Measurements from ENCODE around the gene EYA2. TPM values are rescaled to one million over a fixed set of nuclear protein-coding genes. Genes with fewer than 3 reads are reported as not detected.
A peak's percentile ranks its signal among the peaks of the same experiment; 100 is the strongest.

The EYA2 gene
- total and polyA plus RNA-seq, 4 donors = 1.6 to 4.4 (median 2.1) TPM

- H3K9me3 ChIP-seq (ENCODE audit: control insufficient read depth in 4 of 4, insufficient read depth in 3 of 4, low read length in 3 of 4) = no peaks in the 10 kb centered on the region
- DNase-seq (no peak), ATAC-seq (ENCODE audit: insufficient read depth, low FRiP score) (no peak)
- H3K9ac ChIP-seq (ENCODE audit: insufficient read depth in 1 of 2, low read length in 2 of 2) = no peak overlapping the region
- peaks cover 0 to 1% (median 0%) of the 10 kb centered on the region in 5 donors for H3K4me1 ChIP-seq (ENCODE audit: control insufficient read depth in 5 of 5, insufficient read depth in 5 of 5, low read length in 5 of 5)
- no peak overlapping the region for H3K27ac ChIP-seq (ENCODE audit: low read depth in 1 of 2, low read length in 1 of 2)
- H3K36me3 ChIP-seq (ENCODE audit: control insufficient read depth in 4 of 4, insufficient read depth in 4 of 4, low read length in 4 of 4) = no peaks in the 10 kb centered on the region
- no peak for TF ChIP-seq CTCF (IDR thresholded peaks at IDR 0.05; ENCODE audit: control extremely low read depth, extremely low read depth)
- WGBS, 2 donors = 58 to 68% methylated on average over 5 of the region's 5 CpGs
- H3K4me3 ChIP-seq = no peak overlapping the region
- no peaks in the 10 kb centered on the region for H3K27me3 ChIP-seq (ENCODE audit: control insufficient read depth in 3 of 3, insufficient read depth in 3 of 3, low read length in 2 of 3)
These were observed 293.9 kb downstream of the EYA2 start for GRCh38 chr20:47188540-47188939.

GRCh38 chr20:47189060-47189459 lies 294.4 kb downstream of the EYA2 start:
- DNase-seq (no peak), ATAC-seq (ENCODE audit: insufficient read depth, low FRiP score) (no peak)
- Histone ChIP-seq H3K4me3 (no peak overlapping the region), H3K27me3 (ENCODE audit: control insufficient read depth in 3 of 3, insufficient read depth in 3 of 3, low read length in 2 of 3) (no peaks in the 10 kb centered on the region), H3K27ac (ENCODE audit: low read depth in 1 of 2, low read length in 1 of 2) (no peak overlapping the region), H3K9me3 (ENCODE audit: control insufficient read depth in 4 of 4, insufficient read depth in 3 of 4, low read length in 3 of 4) (no peaks in the 10 kb centered on the region), H3K4me1 (ENCODE audit: control insufficient read depth in 5 of 5, insufficient read depth in 5 of 5, low read length in 5 of 5) (no peaks in the 10 kb centered on the region), H3K36me3 (ENCODE audit: control insufficient read depth in 4 of 4, insufficient read depth in 4 of 4, low read length in 4 of 4) (no peaks in the 10 kb centered on the region), H3K9ac (ENCODE audit: insufficient read depth in 1 of 2, low read length in 2 of 2) (no peak overlapping the region)
- TF ChIP-seq CTCF (IDR thresholded peaks at IDR 0.05; ENCODE audit: control extremely low read depth, extremely low read depth) = no peak
- WGBS, 2 donors = 57 to 61% methylated on average over 11 of the region's 11 CpGs

- H3K27me3 ChIP-seq (ENCODE audit: control insufficient read depth in 3 of 3, insufficient read depth in 3 of 3, low read length in 2 of 3) = no peaks in the 10 kb centered on the region
- no peaks in the 10 kb centered on the region for H3K4me1 ChIP-seq (ENCODE audit: control insufficient read depth in 5 of 5, insufficient read depth in 5 of 5, low read length in 5 of 5)
- no peak overlapping the region for H3K9ac ChIP-seq (ENCODE audit: insufficient read depth in 1 of 2, low read length in 2 of 2)
- H3K27ac ChIP-seq (ENCODE audit: low read depth in 1 of 2, low read length in 1 of 2) = no peak overlapping the region
- ATAC-seq (ENCODE audit: insufficient read depth, low FRiP score) (no peak), DNase-seq (no peak)
- H3K9me3 ChIP-seq (ENCODE audit: control insufficient read depth in 4 of 4, insufficient read depth in 3 of 4, low read length in 3 of 4) = no peaks in the 10 kb centered on the region
- no peak overlapping the region for H3K4me3 ChIP-seq
- TF ChIP-seq CTCF (IDR thresholded peaks at IDR 0.05; ENCODE audit: control extremely low read depth, extremely low read depth) = no peak
- 85 to 90% methylated on average over 1 of the region's 1 CpG for WGBS, 2 donors
- no peaks in the 10 kb centered on the region for H3K36me3 ChIP-seq (ENCODE audit: control insufficient read depth in 4 of 4, insufficient read depth in 4 of 4, low read length in 4 of 4)
These were observed 296.5 kb downstream of the EYA2 start for GRCh38 chr20:47191074-47191673.

GRCh38 chr20:47191956-47192355 lies 297.3 kb downstream of the EYA2 start:
- H3K27me3 ChIP-seq (ENCODE audit: control insufficient read depth in 3 of 3, insufficient read depth in 3 of 3, low read length in 2 of 3) = no peaks in the 10 kb centered on the region
- H3K36me3 ChIP-seq (ENCODE audit: control insufficient read depth in 4 of 4, insufficient read depth in 4 of 4, low read length in 4 of 4) = no peaks in the 10 kb centered on the region
- no peak overlapping the region for H3K27ac ChIP-seq (ENCODE audit: low read depth in 1 of 2, low read length in 1 of 2)
- no peak overlapping the region for H3K9ac ChIP-seq (ENCODE audit: insufficient read depth in 1 of 2, low read length in 2 of 2)
- no peak overlapping the region for H3K4me3 ChIP-seq
- WGBS, 2 donors = 78 to 84% methylated on average over 3 of the region's 3 CpGs
- DNase-seq (peak in 2 of 3 donors; percentile 54 to 59), ATAC-seq (ENCODE audit: insufficient read depth, low FRiP score) (no peak)
- no peaks in the 10 kb centered on the region for H3K9me3 ChIP-seq (ENCODE audit: control insufficient read depth in 4 of 4, insufficient read depth in 3 of 4, low read length in 3 of 4)
- no peaks in the 10 kb centered on the region for H3K4me1 ChIP-seq (ENCODE audit: control insufficient read depth in 5 of 5, insufficient read depth in 5 of 5, low read length in 5 of 5)
- TF ChIP-seq CTCF (IDR thresholded peaks at IDR 0.05; ENCODE audit: control extremely low read depth, extremely low read depth) = no peak
